GM19193 (cell line): ENCODE results near the gene CTDP1.

Experiments used
- POLR2A ChIP-seq: IDR thresholded peaks from 4 replicates; pipeline ENCODE4 v1.6.1; 2011; ENCODE audit not compliant: insufficient read depth, insufficient read length; ENCODE audit errors: extremely low read depth

CTDP1 gene

GRCh38 chr18:79725486-79725885 lies 45.9 kb downstream of the CTDP1 start:
- no peak for TF ChIP-seq POLR2A

DNA sequence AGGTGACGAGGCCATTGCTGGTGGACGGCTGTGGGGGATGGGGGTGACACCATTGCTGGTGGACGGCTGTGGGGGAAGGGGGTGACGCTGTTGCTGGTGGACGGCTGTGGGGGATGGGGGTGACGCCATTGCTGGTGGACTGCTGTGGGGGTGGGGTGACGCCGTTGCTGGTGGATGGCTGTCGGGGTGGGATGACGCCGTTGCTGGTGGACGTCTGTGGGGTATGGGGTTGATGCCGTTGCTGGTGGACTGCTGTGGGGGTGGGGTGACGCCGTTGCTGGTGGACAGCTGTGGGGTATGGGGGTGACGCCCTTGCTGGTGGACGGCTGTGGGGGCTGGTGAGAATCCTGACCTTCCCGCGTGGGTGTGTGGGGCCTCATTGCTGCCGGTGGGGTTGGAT lies 47.1 kb downstream of the CTDP1 start:
- TF ChIP-seq POLR2A: no peak

GRCh38 chr18:79727211-79727610 lies 47.6 kb downstream of the CTDP1 start:
- TF ChIP-seq POLR2A: no peak

DNA sequence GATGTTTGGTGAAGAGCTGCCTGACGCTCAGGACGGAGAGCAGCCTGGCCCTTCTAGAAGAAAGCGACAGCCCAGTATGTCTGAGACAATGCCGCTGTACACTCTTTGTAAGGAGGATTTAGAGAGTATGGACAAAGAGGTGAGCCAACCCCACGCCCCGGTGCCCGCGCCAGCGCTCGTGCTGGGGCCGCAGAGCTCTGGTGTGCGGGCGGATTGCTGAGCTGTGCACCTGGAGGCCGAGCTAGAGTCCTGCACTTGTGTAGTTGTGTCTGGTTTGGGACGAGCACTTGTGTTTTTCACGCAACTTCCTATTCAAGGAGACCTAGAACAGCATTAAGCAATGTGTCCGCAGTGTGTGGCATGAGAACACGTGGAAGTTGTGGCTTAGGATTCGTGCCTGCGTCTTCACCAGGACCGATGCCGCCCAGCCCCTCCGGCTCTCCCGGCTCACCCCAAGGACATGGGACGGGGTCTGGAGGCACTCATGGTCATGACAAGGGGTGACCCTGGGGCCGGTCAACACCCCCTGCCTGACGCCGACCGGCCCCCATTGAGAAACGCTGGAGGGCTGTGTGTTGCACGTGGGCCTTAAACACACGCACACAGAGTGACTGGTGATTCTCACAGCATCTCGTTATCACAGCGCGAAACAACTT lies 49.5 kb downstream of the CTDP1 start:
- no peak for TF ChIP-seq POLR2A

GRCh38 chr18:79729611-79730010 lies 50.0 kb downstream of the CTDP1 start:
- no peak for TF ChIP-seq POLR2A

- TF ChIP-seq POLR2A: no peak
Measured at GRCh38 chr18:79730804-79731203, 51.2 kb downstream of the CTDP1 start.

GRCh38 chr18:79732721-79733025 lies 53.1 kb downstream of the CTDP1 start:
- no peak for TF ChIP-seq POLR2A

GRCh38 chr18:79733135-79733701 lies 53.6 kb downstream of the CTDP1 start:
- TF ChIP-seq POLR2A: no peak

DNA sequence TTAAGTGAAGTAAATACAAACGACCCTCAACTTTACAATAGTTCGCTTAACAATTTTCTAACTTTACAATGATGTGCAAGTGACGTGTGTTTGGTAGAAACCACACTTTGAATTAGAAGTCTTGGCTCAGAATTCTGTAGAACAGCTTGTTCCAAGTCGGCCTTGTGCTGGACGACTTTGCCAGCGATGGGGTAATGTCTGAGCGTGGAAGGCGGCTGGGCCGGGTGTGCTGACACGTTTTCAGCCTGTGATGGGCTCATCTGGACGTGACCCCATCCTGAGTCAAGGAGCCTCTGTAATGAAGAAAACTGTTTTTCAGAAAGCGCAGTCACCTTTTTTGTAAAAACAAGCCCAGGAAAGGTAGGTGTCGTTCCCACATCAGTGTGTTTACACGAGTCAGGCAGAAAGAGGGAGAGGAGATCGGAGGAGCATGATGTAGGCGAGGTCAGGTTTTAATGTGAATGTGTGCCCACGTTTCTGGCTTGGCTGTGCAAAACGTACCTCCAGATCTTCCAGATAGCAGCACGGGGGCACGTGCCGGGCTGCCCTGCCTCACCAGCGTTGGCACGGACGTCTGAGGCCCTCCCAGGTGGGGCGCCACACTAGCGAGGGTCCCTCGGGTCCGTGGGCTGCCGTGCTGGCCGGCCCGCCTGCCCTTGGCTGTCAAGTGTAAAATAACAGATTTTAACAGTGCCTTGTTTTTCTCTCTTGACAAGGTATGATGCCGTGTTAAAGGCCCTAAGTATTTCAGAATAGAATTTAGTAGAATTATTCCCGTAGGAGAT lies 54.6 kb downstream of the CTDP1 start:
- no peak for TF ChIP-seq POLR2A

- no peak for TF ChIP-seq POLR2A
Measured at GRCh38 chr18:79735071-79735980, 55.7 kb downstream of the CTDP1 start.

DNA sequence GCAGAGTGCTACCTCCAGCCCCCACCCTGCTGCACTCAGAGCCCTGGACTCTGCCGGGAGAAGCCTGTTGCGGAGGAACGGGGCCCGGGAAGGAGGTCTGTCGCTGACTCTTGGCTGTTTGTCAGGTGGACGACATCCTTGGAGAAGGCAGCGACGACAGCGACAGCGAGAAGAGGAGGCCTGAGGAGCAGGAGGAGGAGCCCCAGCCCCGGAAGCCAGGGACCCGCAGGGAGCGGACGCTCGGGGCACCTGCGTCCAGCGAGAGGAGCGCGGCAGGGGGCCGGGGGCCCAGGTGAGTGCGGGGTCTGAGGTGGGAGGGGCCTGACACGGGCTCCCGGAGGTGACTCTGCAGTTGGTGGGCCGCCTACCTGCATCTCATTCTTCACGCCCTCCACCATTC lies 56.6 kb downstream of the CTDP1 start:
- no peak for TF ChIP-seq POLR2A

DNA sequence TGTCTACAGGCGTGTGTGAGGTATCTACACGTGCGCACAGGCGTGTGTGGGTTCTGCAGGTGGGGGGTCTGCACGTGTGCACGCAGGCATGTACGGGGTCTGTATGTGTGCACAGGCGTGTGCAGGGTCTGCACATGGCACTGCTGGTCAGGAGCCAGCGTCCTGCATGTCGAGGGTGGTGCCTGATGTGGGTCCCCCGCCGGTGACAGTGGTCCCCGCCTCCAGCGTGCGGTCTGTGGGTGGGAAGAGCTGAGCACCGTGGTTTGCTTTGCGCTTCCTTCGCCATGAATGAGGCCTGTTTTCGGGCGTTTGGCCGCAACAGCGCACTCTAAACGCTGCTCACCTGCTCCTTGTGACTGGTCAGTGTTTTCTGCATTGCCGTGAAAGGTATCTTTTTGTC lies 57.2 kb downstream of the CTDP1 start:
- TF ChIP-seq POLR2A: no peak

GRCh38 chr18:79737426-79737825 lies 57.8 kb downstream of the CTDP1 start:
- TF ChIP-seq POLR2A: no peak

DNA sequence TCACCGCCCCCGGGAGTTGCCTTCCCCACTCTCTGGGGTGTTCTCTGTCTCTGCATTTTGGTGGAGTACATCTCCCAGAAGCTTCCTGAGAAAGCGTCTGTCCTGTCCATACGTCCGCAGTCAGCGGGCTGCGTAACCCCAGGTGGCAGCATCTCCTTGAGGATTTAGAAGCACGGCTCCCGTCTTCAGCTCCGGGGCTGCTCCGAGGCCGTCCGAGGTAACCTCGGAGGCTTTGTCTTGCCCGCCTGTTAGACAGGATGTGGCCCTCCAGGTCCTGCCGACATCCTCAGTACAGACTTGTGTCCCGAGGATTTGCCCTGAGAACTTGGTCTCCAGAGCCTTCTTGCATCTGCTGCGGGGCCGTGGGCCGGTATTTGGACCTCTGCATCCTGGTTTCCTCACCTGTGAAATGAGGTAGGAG lies 58.4 kb downstream of the CTDP1 start:
- no peak for TF ChIP-seq POLR2A
